Hepatocyte (in vitro differentiated cells): ENCODE data around the gene SLC6A8. TPM values are rescaled to one million over a fixed set of nuclear protein-coding genes. Genes with fewer than 3 reads are reported as not detected.
A peak's percentile ranks its signal among the peaks of the same experiment; 100 is the strongest.

Experiments
- DNase-seq: peaks from one replicate; pipeline ENCODE4 v3.0.0-alpha.2; 2016; ENCODE audit warnings: low spot score
- H2AFZ ChIP-seq: fragments of 200-600 bp; sonication (generic); 2 replicates; pipeline ENCODE4 v1.6.0; 2016; ENCODE audit warnings: antibody characterized with exemption, mild to moderate bottlenecking
- H3K27ac ChIP-seq: fragments of 200-600 bp; sonication (generic); 2 replicates; pipeline ENCODE4 v1.5.1; 2016; ENCODE audit warnings: mild to moderate bottlenecking
- H3K27me3 ChIP-seq: fragments of 200-600 bp; sonication (generic); 2 replicates; pipeline ENCODE4 v1.6.1; 2016
- H3K36me3 ChIP-seq: fragments of 200-600 bp; sonication (generic); replicated peaks from 2 replicates; pipeline ENCODE4 v1.5.1; 2016; ENCODE audit warnings: low read depth; ENCODE audit not compliant: insufficient read depth
- H3K4me1 ChIP-seq: fragments of 200-600 bp; sonication (generic); 2 replicates; pipeline ENCODE4 v1.5.1; 2016; ENCODE audit warnings: mild to moderate bottlenecking, moderate library complexity; ENCODE audit not compliant: insufficient read depth
- H3K4me2 ChIP-seq: fragments of 200-600 bp; sonication (generic); 2 replicates; pipeline ENCODE4 v1.6.0; 2016
- H3K4me3 ChIP-seq: fragments of 200-600 bp; sonication (generic); 2 replicates; pipeline ENCODE4 v1.5.1; 2016; ENCODE audit warnings: mild to moderate bottlenecking
- H3K79me2 ChIP-seq: fragments of 200-600 bp; sonication (generic); 2 replicates; pipeline ENCODE4 v1.6.0; 2017; ENCODE audit warnings: mild to moderate bottlenecking
- H3K9me2 ChIP-seq: fragments of 200-600 bp; sonication (generic); replicated peaks from 2 replicates; pipeline ENCODE4 v1.6.0; 2017; ENCODE audit warnings: mild to moderate bottlenecking; ENCODE audit not compliant: insufficient read depth
- H3K9me3 ChIP-seq: fragments of 200-600 bp; sonication (generic); 2 replicates; pipeline ENCODE4 v1.5.1; 2016; ENCODE audit warnings: low read depth, mild to moderate bottlenecking
- H4K20me1 ChIP-seq: fragments of 200-600 bp; sonication (generic); 2 replicates; pipeline ENCODE4 v1.6.0; 2016; ENCODE audit warnings: mild to moderate bottlenecking; ENCODE audit not compliant: insufficient read depth, poor library complexity, severe bottlenecking
- EZH2 ChIP-seq: fragments of 200-600 bp; sonication (generic); IDR thresholded peaks from 2 replicates; pipeline ENCODE4 v1.6.1; 2016; ENCODE audit warnings: antibody characterized with exemption, mild to moderate bottlenecking, borderline replicate concordance
- EZH2phosphoT487 ChIP-seq: fragments of 200-600 bp; sonication (generic); IDR thresholded peaks from one replicate; pipeline ENCODE4 v1.6.1; 2018; ENCODE audit warnings: antibody characterized with exemption, mild to moderate bottlenecking, low read depth, moderate library complexity; ENCODE audit not compliant: unreplicated experiment, severe bottlenecking
- WGBS: methylation state at CpG from one replicate; pipeline ENCODE4 v1.1.6; 2016; ENCODE audit warnings: low lambda C conversion rate; ENCODE audit errors: missing lambda C conversion rate; 5-methylcytosine and 5-hydroxymethylcytosine counted together
- polyA plus RNA-seq: library from polyadenylated mRNA; unstranded; fragments of >200 nt; fragmentation: Nextera tagmentation; extraction: Ambion mirVana; gene quantifications from 2 replicates; pipeline ENCODE4 v1.2.1, GENCODE V29; 2016
- total RNA-seq: library from RNA; depleted of rRNA; stranded (reverse); fragments of >200 nt; gene quantifications from 2 replicates; pipeline ENCODE4 v1.2.3, GENCODE V29; 2014
- TF ChIP-seq, protein P1 (sequence below): fragments of 200-600 bp; sonication (generic); IDR thresholded peaks from 2 replicates; pipeline ENCODE4 v1.5.1; 2016; ENCODE audit warnings: antibody characterized with exemption, mild to moderate bottlenecking; ENCODE audit not compliant: poor library complexity

SLC6A8 gene
- total and polyA plus RNA-seq, 2 experiments from 2014 or later: 28.4 to 36.7 TPM

DNA sequence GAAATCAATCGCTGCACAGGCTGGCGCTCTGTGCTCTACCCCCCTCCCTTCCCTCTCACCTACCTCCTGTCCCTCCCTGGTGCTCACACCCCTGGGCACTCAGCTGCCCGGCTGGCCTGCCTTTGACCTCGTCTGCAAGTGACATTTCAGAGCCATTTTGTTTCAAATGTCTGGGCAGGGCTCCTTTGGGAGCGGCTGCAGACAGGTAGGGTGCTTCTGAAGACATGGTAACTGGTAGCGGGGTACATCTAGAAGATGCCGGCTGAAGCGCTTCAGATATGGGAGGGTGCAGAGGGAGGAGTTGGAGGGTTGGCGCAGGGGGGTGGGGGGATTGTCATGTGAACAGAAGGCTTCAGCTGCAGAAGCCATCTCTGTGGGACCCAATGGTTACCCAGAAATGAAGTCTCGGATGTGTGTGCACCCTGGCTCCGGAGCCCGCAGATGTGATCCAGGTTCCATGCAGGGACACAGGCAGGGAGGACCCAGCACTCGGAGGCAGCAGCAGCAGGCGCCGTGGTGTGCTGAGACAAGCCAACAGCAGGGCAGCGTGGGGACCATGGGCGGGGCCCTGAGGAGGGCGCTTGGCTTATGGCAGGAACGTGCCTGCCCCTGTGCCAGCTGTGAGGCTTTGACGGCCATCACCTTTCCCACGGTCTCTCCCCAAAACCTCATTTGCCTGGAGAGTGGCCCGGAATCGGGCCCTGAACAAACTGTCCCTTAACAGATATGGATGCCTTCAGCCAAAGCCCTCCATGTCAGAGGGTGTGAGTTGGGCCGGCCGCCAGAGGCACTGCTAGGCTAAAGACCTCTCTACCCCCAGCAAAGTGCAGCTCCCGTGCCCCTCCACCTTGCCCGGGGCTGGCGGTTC, 48.3 kb upstream of the SLC6A8 start:
- no peak overlapping the region for H3K27ac ChIP-seq
- no peaks in the 10 kb centered on the region for H4K20me1 ChIP-seq
- no peaks in the 10 kb centered on the region for H3K79me2 ChIP-seq
- TF ChIP-seq, protein P1, sequence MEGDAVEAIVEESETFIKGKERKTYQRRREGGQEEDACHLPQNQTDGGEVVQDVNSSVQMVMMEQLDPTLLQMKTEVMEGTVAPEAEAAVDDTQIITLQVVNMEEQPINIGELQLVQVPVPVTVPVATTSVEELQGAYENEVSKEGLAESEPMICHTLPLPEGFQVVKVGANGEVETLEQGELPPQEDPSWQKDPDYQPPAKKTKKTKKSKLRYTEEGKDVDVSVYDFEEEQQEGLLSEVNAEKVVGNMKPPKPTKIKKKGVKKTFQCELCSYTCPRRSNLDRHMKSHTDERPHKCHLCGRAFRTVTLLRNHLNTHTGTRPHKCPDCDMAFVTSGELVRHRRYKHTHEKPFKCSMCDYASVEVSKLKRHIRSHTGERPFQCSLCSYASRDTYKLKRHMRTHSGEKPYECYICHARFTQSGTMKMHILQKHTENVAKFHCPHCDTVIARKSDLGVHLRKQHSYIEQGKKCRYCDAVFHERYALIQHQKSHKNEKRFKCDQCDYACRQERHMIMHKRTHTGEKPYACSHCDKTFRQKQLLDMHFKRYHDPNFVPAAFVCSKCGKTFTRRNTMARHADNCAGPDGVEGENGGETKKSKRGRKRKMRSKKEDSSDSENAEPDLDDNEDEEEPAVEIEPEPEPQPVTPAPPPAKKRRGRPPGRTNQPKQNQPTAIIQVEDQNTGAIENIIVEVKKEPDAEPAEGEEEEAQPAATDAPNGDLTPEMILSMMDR: no peak
- TF ChIP-seq EZH2 (no peak), EZH2phosphoT487 (no peak)
- peak; percentile 5 for DNase-seq
- no peaks in the 10 kb centered on the region for H3K9me2 ChIP-seq
- peaks cover 6% of the 10 kb centered on the region for H3K4me1 ChIP-seq
- no peak overlapping the region for H3K4me2 ChIP-seq
- H3K9me3 ChIP-seq: no peaks in the 10 kb centered on the region
- H3K27me3 ChIP-seq: no peaks in the 10 kb centered on the region
- 90% methylated on average over 25 of the region's 28 CpGs for WGBS
- no peak overlapping the region for H2AFZ ChIP-seq
- no peaks in the 10 kb centered on the region for H3K36me3 ChIP-seq
- H3K4me3 ChIP-seq: no peak overlapping the region

DNA sequence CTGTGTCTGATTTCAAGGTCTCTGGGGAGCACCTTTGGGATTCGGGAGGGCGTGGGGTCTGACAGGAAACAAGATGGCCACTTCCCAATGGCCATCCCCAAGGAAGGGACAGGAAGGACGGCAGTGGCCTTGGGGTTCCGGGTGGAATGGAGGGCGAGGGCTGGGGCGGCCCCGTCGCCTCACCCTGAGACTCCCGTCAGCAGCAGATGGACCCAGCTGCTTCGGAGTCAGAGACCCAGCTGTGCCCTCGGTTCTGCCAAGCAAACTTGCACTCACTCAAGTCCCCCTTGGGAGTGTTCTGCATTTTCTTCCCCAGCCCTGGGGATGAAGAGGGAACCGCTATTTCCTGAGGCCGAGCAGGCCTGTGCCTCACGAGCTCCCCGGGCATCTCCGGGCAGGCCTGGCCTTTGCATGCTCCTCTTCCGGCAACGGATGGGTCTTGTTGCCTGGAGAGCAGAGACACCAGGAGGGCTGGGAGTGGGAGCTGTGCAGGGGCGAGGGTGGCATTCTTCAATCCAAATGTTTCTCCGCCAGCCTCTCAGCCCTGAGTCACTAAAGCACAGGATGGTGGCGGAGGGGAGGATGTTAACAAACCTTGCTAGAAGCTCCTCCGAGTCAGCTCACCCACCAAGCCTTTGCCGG, 47.6 kb upstream of the SLC6A8 start:
- no peak overlapping the region for H3K4me3 ChIP-seq
- no peaks in the 10 kb centered on the region for H3K9me3 ChIP-seq
- H3K27me3 ChIP-seq: peaks cover 4% of the 10 kb centered on the region
- no peaks in the 10 kb centered on the region for H3K4me1 ChIP-seq
- peak; percentile 4 for DNase-seq
- no peaks in the 10 kb centered on the region for H3K79me2 ChIP-seq
- no peaks in the 10 kb centered on the region for H3K9me2 ChIP-seq
- TF ChIP-seq EZH2: no peak
- TF ChIP-seq, protein P1: no peak
- TF ChIP-seq EZH2phosphoT487: no peak
- no peak overlapping the region for H3K4me2 ChIP-seq
- no peak overlapping the region for H2AFZ ChIP-seq
- WGBS: 85% methylated on average over 22 of the region's 23 CpGs
- no peak overlapping the region for H3K27ac ChIP-seq
- H3K36me3 ChIP-seq: no peaks in the 10 kb centered on the region
- no peaks in the 10 kb centered on the region for H4K20me1 ChIP-seq

DNA sequence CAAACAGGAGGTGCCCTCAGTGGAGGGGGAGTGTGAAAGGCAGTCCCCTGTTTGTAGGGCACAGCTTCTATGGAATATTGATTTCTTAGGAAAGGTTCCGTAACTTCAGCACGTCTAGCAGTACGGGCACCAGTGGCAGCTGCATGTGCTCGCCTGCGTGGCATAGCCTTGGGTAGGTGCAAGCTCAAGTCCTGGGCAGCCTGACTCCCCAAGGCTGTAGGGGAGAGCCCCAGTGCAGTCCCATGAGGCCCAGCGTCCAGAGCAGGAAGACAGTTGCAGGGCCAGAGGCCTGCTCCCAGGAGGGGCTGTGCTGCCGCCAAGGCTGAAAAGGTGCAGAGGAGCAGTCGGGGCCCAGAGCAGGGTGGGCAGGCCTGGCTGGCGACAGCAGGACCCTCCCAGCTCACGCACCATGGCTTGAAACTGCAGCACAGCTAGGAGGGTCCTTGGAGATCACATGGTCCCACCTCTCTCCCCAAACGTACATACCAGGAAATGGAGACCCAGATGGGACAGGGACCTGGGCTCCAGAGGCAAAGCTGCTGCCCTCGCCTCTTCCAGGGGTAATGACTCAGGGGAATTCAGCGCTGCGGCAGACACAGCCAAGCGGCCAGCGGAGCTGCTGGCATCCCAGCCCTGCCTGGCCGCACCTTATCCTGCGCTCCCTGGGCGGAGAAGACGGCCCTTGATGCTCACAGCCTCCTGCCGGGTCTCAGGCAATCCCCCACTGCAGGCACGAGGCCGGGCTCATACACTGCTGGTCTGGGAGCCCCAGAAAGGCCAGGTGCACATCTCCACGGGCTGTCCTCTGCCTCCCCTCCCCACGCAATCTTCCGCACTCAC, 46.8 kb upstream of the SLC6A8 start:
- Histone ChIP-seq H3K4me2 (no peak overlapping the region), H2AFZ (no peak overlapping the region), H3K4me1 (no peaks in the 10 kb centered on the region), H3K79me2 (no peaks in the 10 kb centered on the region), H3K9me2 (no peaks in the 10 kb centered on the region), H3K4me3 (no peak overlapping the region), H3K27ac (no peak overlapping the region), H3K36me3 (no peaks in the 10 kb centered on the region), H4K20me1 (no peaks in the 10 kb centered on the region), H3K9me3 (no peaks in the 10 kb centered on the region), H3K27me3 (peaks cover 4% of the 10 kb centered on the region)
- no peak for TF ChIP-seq EZH2phosphoT487
- TF ChIP-seq, protein P1: no peak
- TF ChIP-seq EZH2: no peak
- DNase-seq: peak; percentile 7
- 74% methylated on average over 26 of the region's 26 CpGs for WGBS
